Jurkat, Clone E6-1 (cell line): ENCODE measurements around the gene DBH.
"Not testable (repeated sequence)": the region's sequence is repeated elsewhere in the genome, so short reads cannot be mapped to it uniquely, and the experiment has no call there.

ENCODE experiments used
- DNase-seq: peaks from one replicate; pipeline ENCODE4 v3.0.0-alpha.2; 2011; ENCODE audit warnings: low read depth, low spot score
- H3K4me3 ChIP-seq: 2 replicates; pipeline ENCODE4 v1.5.1; 2011; ENCODE audit warnings: mild to moderate bottlenecking, low read length, control low read depth, moderate library complexity

Gene DBH

GRCh38 chr9:133657120-133657661, 21.0 kb downstream of the DBH start:
- no peak for DNase-seq
- no peak overlapping the region for H3K4me3 ChIP-seq

GRCh38 chr9:133658442-133659431, 22.6 kb downstream of the DBH start:
- H3K4me3 ChIP-seq: no peak overlapping the region
- DNase-seq: no peak

GRCh38 chr9:133659516-133659915, 23.4 kb downstream of the DBH start:
- no peak for DNase-seq
- H3K4me3 ChIP-seq: no peak overlapping the region

- no peak for DNase-seq
- no peak overlapping the region for H3K4me3 ChIP-seq
These were observed 25.8 kb downstream of the DBH start for GRCh38 chr9:133661846-133662540.

GRCh38 chr9:133664173-133665050, 28.2 kb downstream of the DBH start:
- no peak for DNase-seq

GRCh38 chr9:133665096-133665495, 28.9 kb downstream of the DBH start:
- H3K4me3 ChIP-seq: no peak overlapping the region
- DNase-seq: no peak

More at GRCh38 chr9:133664173-133665050, 28.2 kb downstream of the DBH start:
- H3K4me3 ChIP-seq: no peak overlapping the region

- no peak for DNase-seq
- H3K4me3 ChIP-seq: no peak overlapping the region
These were observed 29.4 kb downstream of the DBH start for GRCh38 chr9:133665535-133665934.

GRCh38 chr9:133666387-133666786, 30.2 kb downstream of the DBH start:
- no peak overlapping the region for H3K4me3 ChIP-seq
- DNase-seq: no peak

- H3K4me3 ChIP-seq: no peak overlapping the region
- DNase-seq: no peak
These were observed 30.7 kb downstream of the DBH start for GRCh38 chr9:133666845-133667244.

- no peak overlapping the region for H3K4me3 ChIP-seq
- DNase-seq: no peak
These were observed 31.7 kb downstream of the DBH start for GRCh38 chr9:133667759-133668450.

GRCh38 chr9:133669182-133669801, 33.1 kb downstream of the DBH start:
- no peak for DNase-seq
- no peak overlapping the region for H3K4me3 ChIP-seq

GRCh38 chr9:133670466-133670865, 34.3 kb downstream of the DBH start:
- DNase-seq: no peak
- H3K4me3 ChIP-seq: no peak overlapping the region

GRCh38 chr9:133671371-133671770, 35.2 kb downstream of the DBH start:
- H3K4me3 ChIP-seq: no peak overlapping the region
- DNase-seq: no peak

- DNase-seq: no peak
- no peak overlapping the region for H3K4me3 ChIP-seq
These were observed 36.5 kb downstream of the DBH start for GRCh38 chr9:133672503-133673257.

GRCh38 chr9:133673258-133673655, 37.1 kb downstream of the DBH start:
- H3K4me3 ChIP-seq: no peak overlapping the region
- no peak for DNase-seq

GRCh38 chr9:133674091-133674490, 37.9 kb downstream of the DBH start:
- no peak overlapping the region for H3K4me3 ChIP-seq
- no peak for DNase-seq

GRCh38 chr9:133675796-133676195, 39.6 kb downstream of the DBH start:
- H3K4me3 ChIP-seq, DNase-seq: not testable (repeated sequence)
